Measurements from ENCODE around the gene PRKN. TPM values are rescaled to one million over a fixed set of nuclear protein-coding genes. Genes with fewer than 3 reads are reported as not detected.

The PRKN gene
- total RNA-seq, 1 experiment from 2014 or later = not detected

DNA sequence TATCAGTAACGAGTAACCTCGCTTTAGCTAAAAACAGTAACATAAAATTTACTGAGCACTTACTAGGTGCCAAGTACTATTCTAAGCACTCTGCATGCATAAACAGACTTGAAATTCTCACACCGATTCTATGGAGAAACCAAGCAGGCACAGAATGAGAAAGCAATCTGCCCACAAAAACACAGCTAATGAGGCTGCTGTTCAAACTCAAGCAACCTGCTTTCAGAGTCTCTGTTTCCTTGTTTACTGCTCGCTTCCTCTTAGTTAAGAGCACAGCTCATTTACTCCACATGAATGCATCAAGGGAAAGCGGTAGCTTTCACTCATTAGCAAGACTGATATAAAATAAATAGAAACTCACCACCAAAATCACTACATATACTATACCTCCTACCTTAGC lies 37.4 kb downstream of the PRKN start:
- Histone ChIP-seq H3K4me2 (no peak overlapping the region), H3K36me3 (ENCODE audit: low read depth) (no peaks in the 10 kb centered on the region), H3K79me2 (ENCODE audit: low read depth) (no peaks in the 10 kb centered on the region), H2AFZ (no peak overlapping the region), H3K4me1 (replicated peaks; ENCODE audit: insufficient read depth) (no peaks in the 10 kb centered on the region), H4K20me1 (ENCODE audit: insufficient read depth) (no peaks in the 10 kb centered on the region; the same call in 1 of the 2 replicates), H3K4me3 (no peak overlapping the region), H3K27me3 (ENCODE audit: insufficient read depth, low read depth) (no peaks in the 10 kb centered on the region), H3F3A (ENCODE audit: insufficient read depth, low read depth) (no peaks in the 10 kb centered on the region), H3K27ac (no peak overlapping the region), H3K9me2 (ENCODE audit: insufficient read depth) (no peaks in the 10 kb centered on the region; the same call in 1 of the 2 replicates), H3K9me3 (ENCODE audit: insufficient read depth, low read depth) (no peaks in the 10 kb centered on the region)
- ChIA-PET POLR2A (ENCODE audit: unreplicated experiment) (no interaction called here), CTCF (no interaction called here)
- DNase-seq = no peak
- TF ChIP-seq, protein P1, sequence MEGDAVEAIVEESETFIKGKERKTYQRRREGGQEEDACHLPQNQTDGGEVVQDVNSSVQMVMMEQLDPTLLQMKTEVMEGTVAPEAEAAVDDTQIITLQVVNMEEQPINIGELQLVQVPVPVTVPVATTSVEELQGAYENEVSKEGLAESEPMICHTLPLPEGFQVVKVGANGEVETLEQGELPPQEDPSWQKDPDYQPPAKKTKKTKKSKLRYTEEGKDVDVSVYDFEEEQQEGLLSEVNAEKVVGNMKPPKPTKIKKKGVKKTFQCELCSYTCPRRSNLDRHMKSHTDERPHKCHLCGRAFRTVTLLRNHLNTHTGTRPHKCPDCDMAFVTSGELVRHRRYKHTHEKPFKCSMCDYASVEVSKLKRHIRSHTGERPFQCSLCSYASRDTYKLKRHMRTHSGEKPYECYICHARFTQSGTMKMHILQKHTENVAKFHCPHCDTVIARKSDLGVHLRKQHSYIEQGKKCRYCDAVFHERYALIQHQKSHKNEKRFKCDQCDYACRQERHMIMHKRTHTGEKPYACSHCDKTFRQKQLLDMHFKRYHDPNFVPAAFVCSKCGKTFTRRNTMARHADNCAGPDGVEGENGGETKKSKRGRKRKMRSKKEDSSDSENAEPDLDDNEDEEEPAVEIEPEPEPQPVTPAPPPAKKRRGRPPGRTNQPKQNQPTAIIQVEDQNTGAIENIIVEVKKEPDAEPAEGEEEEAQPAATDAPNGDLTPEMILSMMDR (conservative IDR thresholded peaks at IDR 0.05) = no peak
- TF ChIP-seq EZH2 (IDR thresholded peaks at IDR 0.05; ENCODE audit: low read depth) = no peak
- intact Hi-C loops (cut with micrococcal nuclease; ENCODE audit: unreplicated experiment) = no loop called here
- no TSS peak for BruUV-seq (replicated peaks)

DNA sequence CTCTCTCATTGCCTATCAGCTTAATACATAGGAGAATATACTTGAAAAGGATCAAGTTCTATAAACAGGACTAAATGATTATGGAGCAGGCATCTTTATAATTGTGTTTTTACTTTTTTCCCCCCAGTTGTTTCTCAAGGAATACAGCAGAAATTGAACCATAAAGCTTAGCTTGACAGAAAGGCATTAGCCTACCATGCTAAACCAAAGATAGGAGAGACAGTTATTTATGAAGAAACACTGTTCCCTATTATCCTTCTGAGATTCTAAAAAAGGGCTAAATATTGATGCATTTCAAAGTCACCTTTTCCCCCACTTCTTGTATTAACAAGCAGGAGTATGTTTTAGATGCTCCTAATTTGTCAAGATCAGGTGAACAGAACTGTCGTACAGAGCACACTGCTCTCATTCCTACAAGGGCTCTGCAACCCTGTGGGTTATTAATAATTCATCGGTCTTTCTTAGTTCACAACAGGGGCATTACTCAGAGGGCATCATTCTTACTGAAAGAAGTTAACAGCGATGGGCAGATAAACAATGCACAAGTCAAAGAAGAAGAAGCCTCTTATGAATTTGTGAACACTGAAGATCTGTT lies 38.7 kb downstream of the PRKN start:
- Histone ChIP-seq H3K9me3 (ENCODE audit: insufficient read depth, low read depth) (no peaks in the 10 kb centered on the region), H4K20me1 (ENCODE audit: insufficient read depth) (no peaks in the 10 kb centered on the region), H3K9me2 (ENCODE audit: insufficient read depth) (no peaks in the 10 kb centered on the region), H2AFZ (no peak overlapping the region), H3F3A (ENCODE audit: insufficient read depth, low read depth) (no peaks in the 10 kb centered on the region), H3K27me3 (ENCODE audit: insufficient read depth, low read depth) (no peaks in the 10 kb centered on the region), H3K4me1 (replicated peaks; ENCODE audit: insufficient read depth) (no peaks in the 10 kb centered on the region), H3K79me2 (ENCODE audit: low read depth) (no peaks in the 10 kb centered on the region), H3K27ac (no peak overlapping the region), H3K36me3 (ENCODE audit: low read depth) (no peaks in the 10 kb centered on the region), H3K4me2 (no peak overlapping the region), H3K4me3 (no peak overlapping the region)
- no peak for DNase-seq
- intact Hi-C loops (cut with micrococcal nuclease; ENCODE audit: unreplicated experiment) = no loop called here
- POLR2A ChIA-PET (ENCODE audit: unreplicated experiment) = no interaction called here
- TF ChIP-seq, protein P1 (conservative IDR thresholded peaks at IDR 0.05) = no peak
- no peak for TF ChIP-seq EZH2 (IDR thresholded peaks at IDR 0.05; ENCODE audit: low read depth)
- CTCF ChIA-PET = no interaction called here
- no TSS peak for BruUV-seq (replicated peaks)

DNA sequence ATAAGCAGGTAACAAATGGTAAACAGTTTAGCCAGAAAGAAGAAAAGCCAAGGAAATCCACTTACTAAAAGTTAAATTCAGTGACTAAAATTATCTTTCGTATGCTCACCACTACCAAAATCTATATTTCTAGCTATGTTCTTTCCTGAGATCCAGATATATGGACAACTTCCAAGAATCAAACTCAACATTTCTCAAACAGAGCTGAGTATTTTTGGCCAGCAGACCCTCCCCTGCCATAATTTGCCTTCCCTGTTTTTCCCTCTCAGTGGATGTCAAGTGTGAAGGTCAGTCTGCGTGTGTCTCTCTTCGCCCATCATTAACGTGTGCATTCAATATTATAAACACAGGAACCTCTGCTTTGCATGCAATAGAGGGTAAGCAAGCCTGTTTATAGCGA lies 42.0 kb downstream of the PRKN start:
- CTCF ChIA-PET = no interaction called here
- H3K9me3 ChIP-seq (ENCODE audit: insufficient read depth, low read depth) = no peaks in the 10 kb centered on the region
- no peak for DNase-seq
- TF ChIP-seq, protein P1 (conservative IDR thresholded peaks at IDR 0.05) = no peak
- no peak for TF ChIP-seq EZH2 (IDR thresholded peaks at IDR 0.05; ENCODE audit: low read depth)
- no peak overlapping the region for H3K4me3 ChIP-seq
- H3K36me3 ChIP-seq (ENCODE audit: low read depth) = no peaks in the 10 kb centered on the region
- no peaks in the 10 kb centered on the region for H3F3A ChIP-seq (ENCODE audit: insufficient read depth, low read depth)
- no peak overlapping the region for H3K27ac ChIP-seq
- H3K4me2 ChIP-seq = no peak overlapping the region
- no peak overlapping the region for H2AFZ ChIP-seq
- no peaks in the 10 kb centered on the region for H3K4me1 ChIP-seq (replicated peaks; ENCODE audit: insufficient read depth)
- H3K9me2 ChIP-seq (ENCODE audit: insufficient read depth) = no peaks in the 10 kb centered on the region
- H4K20me1 ChIP-seq (ENCODE audit: insufficient read depth) = no peaks in the 10 kb centered on the region
- no peaks in the 10 kb centered on the region for H3K27me3 ChIP-seq (ENCODE audit: insufficient read depth, low read depth)
- POLR2A ChIA-PET (ENCODE audit: unreplicated experiment) = no interaction called here
- BruUV-seq (replicated peaks) = no TSS peak
- intact Hi-C loops (cut with micrococcal nuclease; ENCODE audit: unreplicated experiment) = no loop called here
- H3K79me2 ChIP-seq (ENCODE audit: low read depth) = no peaks in the 10 kb centered on the region
